ENCODE data around the gene ASPSCR1.

DNA sequence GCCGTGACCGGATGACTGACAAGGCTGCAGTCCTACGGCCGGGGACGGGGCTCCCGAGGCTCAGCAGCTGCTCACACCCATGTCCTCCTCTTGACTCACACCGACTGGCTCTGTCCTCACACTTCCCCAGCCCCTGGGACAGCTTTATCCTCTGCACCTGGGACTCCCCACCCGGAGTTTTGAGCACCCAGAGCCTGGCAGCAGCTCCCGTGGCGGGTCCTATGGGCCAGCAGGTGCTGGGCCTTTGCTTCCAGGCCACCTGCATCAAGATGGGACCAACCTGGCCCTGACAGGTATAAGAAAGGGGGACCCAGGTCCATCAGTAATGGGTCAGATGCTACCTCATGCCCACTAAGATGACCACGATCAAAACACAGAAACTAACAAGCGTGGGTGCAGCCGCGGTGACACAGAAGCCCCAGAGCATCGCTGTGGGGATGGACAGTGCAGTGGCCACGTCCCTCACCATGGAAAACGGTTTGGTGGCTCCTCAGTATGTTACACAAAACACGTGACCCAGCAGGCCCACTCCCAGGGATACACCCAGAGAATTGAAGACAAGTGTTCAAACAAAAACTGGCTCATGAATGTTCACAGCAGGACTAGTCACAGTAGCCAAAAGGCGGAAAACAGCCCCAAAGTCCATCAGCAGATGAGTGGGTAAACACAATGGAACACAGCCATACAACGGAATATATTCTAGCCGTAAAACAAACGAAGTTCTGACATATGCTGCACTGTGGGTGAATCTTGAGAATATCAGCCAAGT is 13.2 kb upstream of the ASPSCR1 start:
- TF ChIP-seq POLR2A (IDR thresholded peaks at IDR 0.05) = no peak
- TF ChIP-seq, protein P1, sequence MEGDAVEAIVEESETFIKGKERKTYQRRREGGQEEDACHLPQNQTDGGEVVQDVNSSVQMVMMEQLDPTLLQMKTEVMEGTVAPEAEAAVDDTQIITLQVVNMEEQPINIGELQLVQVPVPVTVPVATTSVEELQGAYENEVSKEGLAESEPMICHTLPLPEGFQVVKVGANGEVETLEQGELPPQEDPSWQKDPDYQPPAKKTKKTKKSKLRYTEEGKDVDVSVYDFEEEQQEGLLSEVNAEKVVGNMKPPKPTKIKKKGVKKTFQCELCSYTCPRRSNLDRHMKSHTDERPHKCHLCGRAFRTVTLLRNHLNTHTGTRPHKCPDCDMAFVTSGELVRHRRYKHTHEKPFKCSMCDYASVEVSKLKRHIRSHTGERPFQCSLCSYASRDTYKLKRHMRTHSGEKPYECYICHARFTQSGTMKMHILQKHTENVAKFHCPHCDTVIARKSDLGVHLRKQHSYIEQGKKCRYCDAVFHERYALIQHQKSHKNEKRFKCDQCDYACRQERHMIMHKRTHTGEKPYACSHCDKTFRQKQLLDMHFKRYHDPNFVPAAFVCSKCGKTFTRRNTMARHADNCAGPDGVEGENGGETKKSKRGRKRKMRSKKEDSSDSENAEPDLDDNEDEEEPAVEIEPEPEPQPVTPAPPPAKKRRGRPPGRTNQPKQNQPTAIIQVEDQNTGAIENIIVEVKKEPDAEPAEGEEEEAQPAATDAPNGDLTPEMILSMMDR (IDR thresholded peaks at IDR 0.05) = no peak
